GM12892 (cell line): ENCODE results near the gene NDUFAB1.

Experiments
- POLR2A ChIP-seq: IDR thresholded peaks from 2 replicates; pipeline ENCODE4 v1.6.1; 2011; ENCODE audit warnings: low read depth, low read length, control low read depth
- TAF1 ChIP-seq: IDR thresholded peaks from 2 replicates; pipeline ENCODE4 v1.6.1; 2011; ENCODE audit warnings: low read depth, mild to moderate bottlenecking, control low read depth, low read length, borderline replicate concordance

- TF ChIP-seq POLR2A (no peak), TAF1 (no peak)
Observed at GRCh38 chr16:23624092-23624491, 28.0 kb upstream of the NDUFAB1 start.
